ENCODE data around the gene PTPRF.
"Not testable (repeated sequence)": the region's sequence is repeated elsewhere in the genome, so short reads cannot be mapped to it uniquely, and the experiment has no call there.

Gene PTPRF

GRCh38 chr1:43638381-43638780 is 107.7 kb downstream of the PTPRF start:
- not testable (repeated sequence) for DNase-seq

DNA sequence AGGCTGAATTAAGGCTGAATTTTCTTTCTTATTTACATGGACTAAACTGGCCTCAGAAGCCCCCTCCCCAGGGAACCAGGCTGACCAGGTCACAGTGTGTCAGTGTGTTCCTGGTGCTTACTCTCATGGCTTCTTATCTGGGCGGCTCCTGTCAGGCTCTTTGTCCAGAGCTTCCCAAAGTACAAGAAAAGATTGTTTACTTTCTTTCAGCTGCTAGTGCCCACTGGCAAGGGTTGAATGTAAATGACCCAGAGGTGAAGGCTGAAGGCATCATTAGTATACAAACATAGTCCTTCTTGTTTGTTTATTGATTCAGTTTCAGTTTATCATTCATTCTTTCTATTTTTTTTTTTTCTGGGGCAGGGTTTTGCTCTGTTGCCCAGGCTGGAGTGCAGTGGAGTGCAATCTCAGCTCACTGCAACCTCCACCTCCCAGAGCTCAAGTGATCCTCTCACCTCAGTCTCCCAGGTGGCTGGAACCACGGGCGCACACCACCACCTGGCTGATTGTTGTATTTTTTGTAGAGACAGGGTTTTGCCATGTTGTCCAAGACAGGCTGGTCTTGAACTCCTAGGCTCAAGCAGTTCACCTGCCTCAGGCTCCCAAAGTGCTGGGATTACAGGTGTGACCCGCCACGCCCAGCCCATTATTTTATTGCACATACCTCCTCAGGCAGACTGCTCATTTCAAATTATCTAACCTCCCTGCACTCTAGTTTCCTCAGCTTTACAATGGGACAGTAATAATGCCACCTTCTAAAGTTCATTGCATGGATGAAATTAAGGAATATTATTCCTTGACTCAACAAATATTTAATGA is 109.5 kb downstream of the PTPRF start:
- no peak for DNase-seq

- DNase-seq: no peak
Observed at GRCh38 chr1:43644558-43644957, 113.9 kb downstream of the PTPRF start.

DNA sequence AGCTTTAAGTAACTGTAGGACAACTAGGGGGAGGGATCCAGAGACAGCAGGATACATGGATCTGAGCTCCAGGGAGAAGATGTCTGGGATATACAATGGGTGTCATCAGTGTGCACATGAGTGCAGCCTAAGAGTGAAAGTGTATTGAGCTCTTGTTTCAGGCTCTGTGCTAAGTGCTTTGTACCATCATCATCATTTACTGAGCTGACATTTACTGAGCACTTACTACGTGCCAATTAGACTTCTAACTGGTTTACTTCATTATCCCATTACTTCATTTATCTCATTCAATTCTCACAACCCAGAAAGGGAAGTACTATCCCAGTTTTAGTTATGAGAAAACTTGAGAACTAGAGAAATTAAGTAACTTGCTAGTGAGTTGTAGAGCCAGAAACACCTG is 114.8 kb downstream of the PTPRF start:
- DNase-seq: no peak

DNA sequence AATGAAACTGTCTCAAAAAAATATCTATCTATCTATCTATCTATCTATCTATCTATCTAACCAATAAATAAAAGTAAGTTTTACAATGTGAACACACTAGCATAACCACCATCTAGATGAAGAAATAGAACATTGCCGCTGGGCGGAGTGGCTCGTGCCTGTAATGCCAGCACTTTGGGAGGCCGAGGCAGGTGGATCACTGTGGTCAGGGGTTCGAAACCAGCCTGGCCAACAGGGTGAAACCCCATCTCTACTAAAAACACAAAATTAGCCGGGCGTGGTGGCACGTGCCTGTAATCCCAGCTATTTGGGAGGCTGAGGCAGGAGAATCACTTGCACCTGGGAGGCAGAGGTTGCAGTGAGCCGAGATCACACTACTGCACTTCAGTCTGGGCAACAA is 116.6 kb downstream of the PTPRF start:
- DNase-seq: not testable (repeated sequence)

DNA sequence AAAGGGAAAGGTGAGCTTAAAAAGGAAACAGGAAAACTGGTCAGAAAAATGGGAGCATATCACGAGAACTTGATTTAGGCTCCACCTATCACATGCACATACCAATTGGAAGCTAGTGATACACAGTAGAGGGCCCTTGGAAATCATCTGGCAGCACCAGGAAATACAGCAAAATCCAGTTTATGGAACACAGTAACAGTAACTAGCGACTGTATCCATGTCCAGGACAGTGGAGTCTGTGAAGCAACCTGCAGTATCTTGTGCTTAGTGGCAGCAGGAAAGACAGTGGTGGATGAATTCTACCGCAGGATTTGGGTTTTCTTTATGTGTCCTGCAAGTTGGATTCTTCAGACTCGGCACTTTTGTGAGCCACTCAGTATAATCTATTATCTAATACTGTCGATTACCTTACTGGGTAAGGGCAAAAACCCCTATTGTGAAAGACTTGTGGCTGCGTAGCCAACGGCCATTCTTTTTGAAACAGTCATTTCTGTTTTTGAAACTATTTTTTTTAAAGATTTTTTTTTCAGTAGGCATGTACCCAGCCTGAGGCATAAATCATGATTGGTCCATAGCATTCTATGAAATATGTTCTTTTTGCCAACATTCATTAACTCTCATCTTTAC is 117.7 kb downstream of the PTPRF start:
- DNase-seq: no peak

- DNase-seq: no peak
Observed at GRCh38 chr1:43648876-43649477, 118.3 kb downstream of the PTPRF start.

DNA sequence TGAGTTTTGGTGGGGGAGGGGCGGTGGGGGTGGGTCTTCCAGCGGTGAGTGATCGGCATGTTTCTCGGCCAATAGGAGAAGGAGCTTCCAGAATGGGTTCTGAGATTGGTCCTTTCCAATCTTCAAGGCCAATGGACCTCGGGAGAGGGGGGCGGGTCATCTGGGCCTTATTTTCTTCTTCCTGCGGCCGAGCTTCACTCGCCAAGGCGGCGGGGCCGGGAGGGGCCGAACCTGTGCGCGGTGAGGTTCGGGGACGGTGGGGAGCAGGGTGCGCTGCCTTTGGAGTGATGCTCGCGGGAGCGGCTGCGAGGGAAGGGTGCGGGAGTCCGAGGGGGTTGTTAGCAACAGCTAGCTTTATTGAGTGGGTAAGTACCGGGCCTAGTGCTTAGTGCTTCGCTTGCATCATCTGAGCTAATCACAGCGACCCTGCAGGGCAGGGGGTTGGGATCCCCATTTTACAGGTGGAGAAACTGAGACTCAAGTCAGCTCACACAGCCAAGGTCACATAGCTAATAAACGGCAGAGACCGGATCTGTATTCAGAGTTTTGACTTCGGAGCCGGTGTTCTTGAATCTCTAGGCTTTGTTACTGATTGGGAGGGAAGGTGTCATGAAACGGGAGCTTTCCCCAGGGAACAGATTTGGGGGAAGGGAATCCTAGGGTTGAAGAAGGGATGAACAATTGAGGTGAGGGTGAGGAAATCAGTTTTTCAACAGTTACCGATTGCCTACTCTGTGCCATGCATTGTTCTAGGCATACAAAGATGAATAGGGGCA is 119.8 kb downstream of the PTPRF start:
- DNase-seq: peak; percentile 99

DNA sequence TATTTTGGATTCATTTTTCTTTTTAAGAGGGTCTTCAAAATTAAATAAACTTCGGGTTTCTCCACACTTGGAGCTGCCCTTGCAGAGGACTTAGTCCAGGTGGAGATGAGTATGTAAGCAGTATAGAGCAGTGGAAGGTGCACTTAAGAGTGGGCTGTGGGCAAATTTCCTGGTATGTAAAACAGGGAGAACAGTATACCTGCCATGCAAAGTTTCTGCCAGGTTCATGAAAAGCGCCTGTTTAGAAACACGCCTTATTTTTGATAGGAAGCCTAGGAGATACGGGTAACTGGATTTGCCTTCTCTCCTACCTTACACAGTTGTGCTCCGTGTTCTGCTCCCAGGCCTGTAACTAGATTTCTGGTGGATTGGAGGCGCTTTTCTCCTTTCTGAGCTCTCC is 120.5 kb downstream of the PTPRF start:
- no peak for DNase-seq

DNA sequence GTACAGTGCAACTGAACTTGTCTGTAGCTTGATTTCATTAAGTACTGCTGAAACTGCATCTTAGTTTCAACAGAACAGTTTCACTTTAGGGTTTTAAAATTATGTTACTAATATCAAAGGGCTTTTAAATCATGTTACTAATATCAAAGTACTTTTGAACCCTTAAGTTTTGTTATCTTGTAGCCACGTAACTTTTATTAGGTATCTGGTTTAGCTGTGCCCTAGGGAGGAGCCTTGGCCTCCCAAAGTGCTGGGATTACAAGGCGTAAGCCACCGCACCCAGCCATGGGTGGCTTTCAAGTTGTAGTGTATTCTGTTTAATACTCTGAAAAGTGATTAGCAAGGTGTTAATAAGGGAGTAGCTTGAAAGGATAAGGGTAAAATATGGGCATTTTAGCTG is 121.2 kb downstream of the PTPRF start:
- DNase-seq: no peak

GRCh38 chr1:43653339-43653738 is 122.7 kb downstream of the PTPRF start:
- no peak for DNase-seq

DNA sequence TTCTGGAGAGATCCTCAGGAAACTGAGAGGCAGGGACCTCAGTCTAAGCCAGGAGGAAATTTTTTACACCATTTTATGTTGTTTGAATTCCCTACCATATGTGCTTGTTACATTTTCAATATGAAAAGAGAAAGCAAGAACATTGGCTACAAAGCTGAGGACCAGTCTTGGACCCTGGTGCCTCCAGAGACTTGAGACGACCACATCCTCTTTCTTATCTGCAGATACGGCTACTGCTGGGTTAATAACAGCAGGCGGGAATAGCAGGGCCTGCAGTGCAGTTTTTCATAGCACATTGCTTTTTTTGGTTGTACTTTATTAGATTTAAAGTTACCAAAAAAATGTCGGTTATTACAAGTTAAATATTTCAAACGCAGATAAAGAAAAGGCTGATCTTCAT is 123.2 kb downstream of the PTPRF start:
- DNase-seq: no peak

- DNase-seq: no peak
Observed at GRCh38 chr1:43655953-43656352, 125.3 kb downstream of the PTPRF start.

DNA sequence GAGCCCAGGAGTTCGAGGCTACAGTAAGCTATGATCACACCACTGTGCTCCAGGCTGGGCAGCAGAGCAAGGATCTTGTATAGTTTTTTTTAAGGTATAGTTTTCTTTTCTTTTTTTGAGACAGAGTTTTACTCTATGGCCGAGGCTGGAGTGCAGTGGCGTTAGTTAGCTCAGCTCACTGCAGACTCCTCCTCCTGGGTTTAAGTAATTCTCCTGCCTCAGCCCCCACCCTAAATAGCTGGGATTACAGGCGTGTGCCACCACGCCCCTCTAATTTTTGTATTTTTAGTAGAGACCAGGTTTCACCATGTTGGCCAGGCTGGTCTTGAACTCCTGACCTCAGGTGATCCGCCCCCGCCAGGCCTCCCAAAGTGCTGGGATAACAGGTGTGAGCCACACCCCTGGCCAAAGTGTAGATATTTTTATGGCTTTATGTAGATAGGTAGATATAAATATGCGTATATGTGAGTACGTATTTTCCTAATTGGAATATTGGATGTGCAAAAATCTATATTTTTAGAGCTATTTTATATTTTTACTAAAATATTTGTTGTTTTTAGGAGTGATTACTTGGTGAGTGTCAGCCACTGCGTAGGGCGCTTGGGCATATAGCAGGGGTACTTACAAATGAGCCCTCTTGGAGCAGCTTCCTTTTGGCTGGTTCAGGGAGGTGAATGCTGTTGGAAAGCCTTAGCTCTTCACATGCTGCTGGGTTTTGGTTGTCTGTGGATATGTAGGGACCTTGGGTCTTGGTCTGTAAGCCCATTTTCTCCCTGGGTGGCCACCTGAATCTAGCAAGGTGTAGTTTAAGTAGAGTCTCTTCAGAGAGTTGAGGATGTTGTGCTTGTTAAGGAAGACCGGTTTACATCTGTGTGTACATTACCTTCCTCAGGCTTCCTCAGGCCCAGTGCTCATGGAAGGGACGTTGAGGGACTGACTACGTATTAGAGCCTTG is 128.8 kb downstream of the PTPRF start:
- no peak for DNase-seq

GRCh38 chr1:43660355-43660754 is 129.7 kb downstream of the PTPRF start:
- DNase-seq: no peak

- no peak for DNase-seq
Observed at GRCh38 chr1:43664369-43664768, 133.7 kb downstream of the PTPRF start.

GRCh38 chr1:43666608-43667007 is 135.9 kb downstream of the PTPRF start:
- DNase-seq: no peak

- no peak for DNase-seq
Observed at GRCh38 chr1:43668956-43669355, 138.3 kb downstream of the PTPRF start.

DNA sequence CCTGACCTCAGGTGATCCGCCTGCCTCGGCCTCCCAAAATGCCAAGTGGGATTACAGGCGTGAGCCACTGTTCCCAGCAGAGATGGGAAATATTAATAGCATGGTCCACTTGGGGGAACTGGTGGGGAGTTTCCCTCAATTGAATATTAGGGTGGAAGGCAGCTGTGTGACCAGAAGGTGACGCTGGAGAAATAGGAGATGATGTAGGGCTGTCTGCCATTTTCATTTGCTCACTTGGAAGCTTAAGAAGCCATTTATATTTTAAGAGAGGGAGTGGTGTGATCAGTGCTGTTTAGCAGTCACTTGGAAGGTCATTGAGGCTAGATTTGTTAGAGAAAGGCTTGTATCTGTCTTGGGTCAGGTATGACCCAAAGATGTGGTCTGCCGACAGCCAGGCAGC is 139.2 kb downstream of the PTPRF start:
- no peak for DNase-seq

- DNase-seq: no peak
Observed at GRCh38 chr1:43671193-43671592, 140.5 kb downstream of the PTPRF start.

DNA sequence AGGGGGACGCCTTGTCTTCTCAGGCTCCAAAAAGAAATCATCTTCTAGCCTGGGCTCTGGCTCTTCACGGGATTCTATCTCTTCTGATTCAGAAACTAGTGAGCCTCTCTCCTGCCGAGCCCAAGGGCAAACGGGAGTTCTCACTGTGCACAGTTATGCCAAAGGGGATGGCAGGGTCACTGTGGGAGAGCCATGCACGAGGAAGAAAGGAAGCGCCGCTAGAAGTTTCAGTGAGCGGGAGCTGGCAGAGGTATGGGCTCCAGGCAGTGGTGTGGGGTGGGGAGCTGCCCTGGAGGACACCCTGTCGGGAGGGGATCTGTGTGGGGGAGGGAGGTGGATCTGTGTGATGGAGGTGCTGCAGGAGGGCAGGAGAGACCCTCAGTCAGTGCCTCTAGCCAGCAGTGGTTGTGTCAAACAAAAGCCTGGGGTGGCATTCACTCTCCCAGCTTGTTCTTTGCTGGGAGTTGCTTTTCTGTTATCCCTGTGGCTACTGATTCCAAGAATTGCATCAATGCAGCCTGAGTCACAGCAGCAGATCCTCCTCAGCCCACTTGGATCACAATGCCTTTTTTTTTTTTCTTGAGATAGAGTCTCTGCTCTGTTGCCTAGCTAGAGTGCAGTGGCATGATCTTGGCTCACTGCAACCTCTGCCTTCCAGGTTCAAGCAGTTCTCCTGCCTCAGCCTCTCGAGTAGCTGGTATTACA is 141.1 kb downstream of the PTPRF start:
- DNase-seq: no peak

- DNase-seq: no peak
Observed at GRCh38 chr1:43673261-43673660, 142.6 kb downstream of the PTPRF start.
